T-helper 22 cell (primary cell): Measurements from ENCODE around the gene ZNF341.
"Not testable (repeated sequence)": the region's sequence is repeated elsewhere in the genome, so short reads cannot be mapped to it uniquely, and the experiment has no call there.

Source experiments
- DNase-seq: peaks from one replicate; pipeline ENCODE4 v3.0.0-alpha.2; 2020; ENCODE audit warnings: low read depth

Gene ZNF341

DNA sequence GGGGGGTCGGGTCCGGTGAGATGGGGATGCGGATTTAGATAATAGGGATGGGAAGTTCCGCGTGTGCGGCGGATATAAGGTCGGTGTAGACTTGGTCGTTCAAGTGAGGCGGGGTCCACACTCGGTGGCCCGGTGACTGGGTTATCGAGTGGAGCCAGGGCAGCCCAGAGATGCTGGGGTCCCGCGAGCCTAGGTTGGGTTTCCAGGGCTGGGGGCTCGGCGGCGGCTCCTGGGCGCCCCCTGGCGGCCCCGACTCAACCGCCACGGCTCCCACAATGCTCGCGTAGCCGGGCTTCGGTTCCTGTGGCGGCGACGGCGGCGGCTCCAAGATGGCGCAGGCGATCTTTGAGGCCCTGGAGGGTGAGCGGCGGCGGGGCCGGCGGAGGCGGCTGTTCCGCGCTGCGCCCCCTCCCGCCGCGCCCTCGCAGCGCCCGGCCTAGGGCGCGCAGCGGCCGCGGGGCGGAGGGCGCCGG is at the start of gene ZNF341:
Gene ZNF341 (plus strand): TSS at position 304 of the 473 bp plus-strand sequence. CDS start 26 bp downstream, at position 330.
- peak; percentile 79 for DNase-seq

DNA sequence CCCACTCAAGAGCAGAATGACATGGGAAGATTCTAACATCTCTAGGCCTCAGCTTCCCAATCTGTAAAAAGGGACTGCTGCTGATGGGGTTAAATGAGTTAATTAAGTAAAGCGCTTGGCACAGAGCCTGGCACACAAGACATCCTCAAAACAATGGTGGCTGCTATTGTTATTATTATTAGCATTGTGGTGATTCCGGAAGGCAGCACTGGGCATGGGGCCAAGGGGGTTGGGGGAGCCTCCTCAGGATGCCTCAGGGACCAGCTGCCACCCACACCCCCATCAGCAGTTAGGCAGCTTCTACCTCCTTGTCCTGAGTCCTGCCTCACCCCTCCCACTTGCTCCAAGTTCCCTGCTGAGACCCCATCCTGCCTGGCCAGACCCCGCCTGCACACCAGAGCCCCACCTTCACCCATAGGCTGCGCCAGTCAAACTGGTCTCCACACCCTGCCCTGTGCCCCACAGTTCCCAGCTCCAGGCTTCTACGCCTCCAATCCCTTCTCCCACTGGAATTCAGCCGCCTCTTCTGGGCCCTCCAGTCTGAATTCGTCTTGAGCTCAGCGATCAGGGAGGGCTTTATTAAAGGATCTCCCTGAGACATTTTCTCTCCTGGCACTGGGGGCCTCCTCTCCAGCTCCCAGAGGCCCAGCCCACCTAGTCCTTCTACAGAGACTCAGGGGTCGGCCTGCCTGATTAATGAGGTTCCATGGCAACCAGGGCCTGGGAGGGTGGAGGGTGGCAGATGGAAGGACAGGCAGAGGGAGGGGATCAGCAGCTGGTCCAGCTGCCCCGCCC is 47.1 kb upstream of the ZNF341 start:
- no peak for DNase-seq

DNA sequence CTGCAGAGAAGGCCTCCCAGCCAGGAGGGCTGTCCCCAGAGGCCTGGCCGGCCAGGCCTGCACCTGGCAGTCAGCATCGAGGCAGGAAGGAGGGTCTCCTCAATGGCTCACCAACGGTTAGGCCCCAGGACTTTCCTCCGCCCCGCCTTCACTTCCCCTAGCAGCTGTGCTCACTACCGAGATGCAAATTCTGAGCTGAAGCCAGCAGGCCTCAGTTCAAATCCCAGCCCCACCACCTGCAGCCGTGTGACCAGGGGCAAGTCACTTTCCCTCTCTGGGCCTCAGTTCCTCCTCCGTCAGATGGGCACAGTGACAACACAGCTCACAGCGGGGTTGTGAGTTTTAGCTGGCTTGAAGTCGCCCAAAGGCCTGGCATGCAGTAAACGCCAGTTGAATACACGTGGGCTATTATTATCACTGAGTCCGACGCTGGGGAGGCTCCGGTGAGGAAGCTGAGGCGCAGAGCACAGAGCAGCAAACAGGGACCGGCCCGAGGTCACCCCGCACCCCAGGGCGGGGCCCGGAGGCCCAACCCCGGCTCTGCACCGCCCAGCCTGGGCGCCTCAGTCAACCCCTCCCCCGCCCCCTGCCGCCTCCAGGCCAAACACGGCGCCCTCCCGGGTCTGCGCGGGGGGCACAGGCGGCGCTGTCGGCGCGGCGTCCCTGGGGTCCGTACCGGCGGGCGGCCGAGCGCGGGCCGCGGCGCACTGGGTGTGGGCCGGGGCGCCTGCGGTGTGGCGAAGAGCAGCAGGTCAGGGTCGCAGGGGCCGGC is 46.3 kb upstream of the ZNF341 start:
- peak; percentile 44 for DNase-seq

DNA sequence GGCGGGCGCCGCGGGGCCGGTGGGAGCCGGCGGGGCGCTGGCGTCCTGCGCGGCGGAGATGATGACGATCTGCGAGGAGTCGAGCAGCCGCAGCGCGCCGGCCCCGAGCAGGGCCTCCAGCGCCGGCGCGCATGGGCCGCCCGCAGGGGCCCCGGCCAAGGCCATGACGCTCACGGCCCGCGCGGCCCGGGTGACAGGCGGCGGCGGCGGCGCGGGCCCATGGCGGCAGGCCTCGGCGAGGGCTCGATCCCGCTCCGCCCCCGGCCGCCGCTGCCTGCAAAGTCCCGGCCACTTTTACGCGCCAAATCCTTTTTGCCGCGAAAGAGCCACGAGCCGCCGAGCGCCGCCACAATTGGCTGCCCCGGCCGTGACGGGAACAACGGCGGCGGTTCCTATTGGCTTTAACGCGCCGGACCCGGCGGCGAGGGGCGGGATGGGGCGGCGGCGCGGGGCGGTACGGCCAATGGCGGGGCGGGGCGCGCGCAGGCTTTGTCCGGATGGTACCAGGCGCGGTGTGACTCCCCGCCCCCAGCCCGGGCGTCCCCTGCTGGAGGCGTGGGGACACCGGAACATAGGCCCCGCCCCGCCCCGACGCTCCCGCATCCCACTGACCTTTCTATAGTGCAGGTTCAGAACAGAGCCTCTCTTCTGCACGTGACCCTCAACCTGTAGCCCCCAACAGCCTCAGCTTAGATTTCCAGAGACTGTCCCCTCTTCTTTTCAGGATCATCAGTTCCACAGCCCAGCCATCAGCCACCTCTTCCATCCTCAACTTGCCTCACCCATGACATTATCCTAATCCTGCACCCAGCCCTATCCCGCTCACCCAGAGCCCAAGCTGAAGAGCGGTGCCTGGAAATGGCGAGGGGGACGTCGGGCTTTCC is 45.5 kb upstream of the ZNF341 start, which contains the start of gene E2F1:
Gene E2F1 (minus strand): TSS at position 286 of the 884 bp plus-strand sequence. CDS start 121 bp downstream, at position 165.
- DNase-seq: peak; percentile 86

DNA sequence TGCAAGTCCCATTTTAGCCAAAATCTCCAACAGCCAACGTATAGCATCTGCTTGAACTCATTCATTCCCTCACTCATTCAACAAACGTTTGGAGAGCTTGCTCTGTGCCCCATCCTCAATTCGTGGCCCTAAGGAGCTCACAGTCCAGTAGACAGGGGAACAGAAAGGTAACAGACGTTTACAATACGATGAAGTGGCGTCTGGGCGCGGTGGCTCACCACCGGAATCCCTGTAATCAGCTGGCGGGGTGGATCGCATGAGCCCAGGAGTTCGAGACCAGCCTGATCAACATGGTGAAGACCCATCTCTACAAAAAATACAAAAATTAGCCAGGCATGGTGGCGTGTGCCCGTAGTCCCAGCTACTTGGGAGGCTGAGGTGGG is 44.8 kb upstream of the ZNF341 start:
- no peak for DNase-seq

DNA sequence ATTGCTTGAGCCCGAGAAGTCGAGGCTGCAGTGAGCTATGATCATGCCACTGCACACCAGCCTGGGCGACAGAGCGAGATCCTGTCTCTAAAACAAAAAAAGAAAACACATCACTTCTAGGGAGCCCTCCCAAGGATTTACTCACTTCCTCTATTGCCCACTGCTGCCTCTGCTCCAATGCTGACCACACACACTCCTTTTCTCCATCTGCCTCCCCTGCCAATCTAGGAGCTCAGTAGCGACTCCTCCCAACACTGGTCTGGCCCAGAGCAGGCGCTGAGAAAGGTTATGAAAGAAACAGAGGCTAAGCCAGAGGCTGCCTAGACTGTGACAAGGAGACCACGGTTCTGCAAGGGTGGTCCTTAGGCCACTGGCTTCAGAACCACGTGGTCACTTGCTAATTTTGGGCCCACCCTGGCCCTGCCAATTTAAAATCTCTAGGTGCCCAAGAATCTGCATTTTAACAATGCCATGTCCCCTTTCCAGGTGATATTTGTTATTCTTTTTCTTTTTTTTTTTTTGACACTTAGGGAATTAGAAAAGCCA is 44.4 kb upstream of the ZNF341 start:
- DNase-seq: no peak

DNA sequence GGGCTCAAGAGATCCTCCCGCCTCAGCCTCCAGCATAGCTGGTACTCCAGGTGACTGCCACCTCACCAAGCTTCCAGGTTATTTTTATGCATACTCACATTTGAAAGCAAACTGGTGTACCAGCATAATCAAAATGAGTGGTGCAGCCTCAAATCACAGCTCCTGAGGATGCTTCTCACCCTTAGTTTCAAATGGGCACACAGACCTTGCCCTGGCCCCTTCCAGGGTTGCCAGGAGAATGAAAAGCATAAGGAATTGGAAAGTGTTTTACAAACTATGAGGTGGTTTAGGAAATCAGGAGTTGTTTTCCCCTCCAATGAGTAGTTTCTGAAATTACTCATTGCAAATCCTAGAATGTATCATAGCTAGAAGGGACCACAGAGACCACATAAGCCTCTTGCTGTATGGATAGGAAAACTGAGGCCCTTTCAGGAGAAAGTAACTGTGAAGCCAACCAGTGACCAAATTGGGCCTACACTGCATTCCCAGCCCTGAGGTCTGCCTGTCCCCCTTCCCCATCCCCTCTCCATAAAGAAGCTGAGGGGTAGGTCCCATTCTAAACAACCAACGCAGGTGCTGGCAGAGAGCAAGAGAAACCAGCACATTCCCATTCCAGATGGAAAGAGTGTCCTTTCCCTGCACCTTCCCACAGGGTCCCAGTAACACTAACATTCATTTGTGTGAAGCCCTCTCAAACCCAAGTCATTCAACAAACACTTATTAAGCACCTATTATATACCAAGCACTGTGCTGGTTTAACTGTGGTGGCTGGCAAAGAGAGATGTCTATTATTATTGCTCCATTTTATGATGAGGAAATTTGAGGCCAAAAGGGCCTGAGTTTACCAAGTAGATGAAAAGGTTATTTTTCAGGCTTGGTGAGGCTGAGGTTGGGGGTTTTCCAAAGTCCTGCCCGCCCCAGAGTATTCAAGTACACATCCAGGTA is 43.5 kb upstream of the ZNF341 start:
- DNase-seq: no peak

DNA sequence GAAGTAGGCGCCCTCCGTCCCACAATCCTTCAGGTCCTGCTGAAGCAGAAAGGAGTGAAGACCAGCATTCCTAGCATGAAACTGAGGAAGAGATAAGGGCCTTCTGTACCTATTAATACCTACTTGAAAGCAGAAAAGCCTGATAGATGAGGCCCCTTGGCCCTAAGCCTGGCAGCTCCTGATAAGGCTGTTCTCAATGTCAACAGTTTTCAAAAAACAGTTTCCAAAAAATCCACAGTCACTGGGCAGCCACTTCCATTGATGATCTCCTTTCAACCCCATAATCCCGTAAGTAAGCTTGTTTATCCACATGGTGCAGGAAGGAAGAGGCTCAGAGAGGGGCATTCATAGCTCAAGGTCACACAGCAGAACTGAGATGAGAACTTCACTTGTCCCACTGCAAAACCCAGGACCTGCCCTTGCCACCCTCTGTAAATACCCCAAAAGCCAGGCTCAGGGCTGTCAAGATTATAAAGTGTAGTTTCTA is 42.8 kb upstream of the ZNF341 start:
- DNase-seq: no peak

DNA sequence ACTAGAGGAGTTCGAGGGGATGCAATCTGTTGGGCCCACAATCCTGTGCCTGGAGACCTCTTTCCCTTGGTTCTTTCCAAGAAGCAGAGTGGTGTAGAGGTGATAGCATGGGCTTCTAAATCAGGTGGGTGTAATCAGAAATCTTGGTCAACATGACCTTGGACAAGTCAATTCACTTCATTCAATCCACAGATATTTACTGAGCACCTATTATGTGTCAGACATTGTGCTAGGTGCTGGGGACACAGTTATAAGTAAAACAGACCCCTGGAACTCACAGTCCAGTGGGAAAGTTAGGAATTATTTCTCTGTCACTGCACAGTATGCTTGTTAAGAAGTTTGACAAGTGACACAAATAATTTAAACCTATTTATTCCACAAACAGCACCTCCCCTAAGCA is 42.3 kb upstream of the ZNF341 start:
- DNase-seq: no peak

DNA sequence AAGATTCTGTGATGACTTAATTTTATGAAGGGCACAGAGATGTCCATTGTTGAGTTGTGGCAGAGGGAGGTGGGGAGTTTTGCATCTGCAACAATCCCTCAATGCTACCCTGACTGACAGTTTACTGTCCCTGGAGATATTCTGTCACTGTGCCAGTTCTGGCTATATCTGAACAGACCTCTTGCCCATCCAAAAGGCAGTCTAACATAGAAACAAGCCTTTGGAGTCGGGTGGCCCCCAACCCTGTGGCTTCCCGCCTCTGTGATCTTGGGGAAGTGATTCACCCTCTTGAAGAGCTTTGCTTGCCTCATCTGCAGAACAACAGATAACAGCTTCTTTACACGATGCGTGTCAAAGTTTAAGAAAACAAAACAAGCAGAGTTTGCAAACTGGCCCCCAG is 41.8 kb upstream of the ZNF341 start:
- DNase-seq: peak; percentile 48

DNA sequence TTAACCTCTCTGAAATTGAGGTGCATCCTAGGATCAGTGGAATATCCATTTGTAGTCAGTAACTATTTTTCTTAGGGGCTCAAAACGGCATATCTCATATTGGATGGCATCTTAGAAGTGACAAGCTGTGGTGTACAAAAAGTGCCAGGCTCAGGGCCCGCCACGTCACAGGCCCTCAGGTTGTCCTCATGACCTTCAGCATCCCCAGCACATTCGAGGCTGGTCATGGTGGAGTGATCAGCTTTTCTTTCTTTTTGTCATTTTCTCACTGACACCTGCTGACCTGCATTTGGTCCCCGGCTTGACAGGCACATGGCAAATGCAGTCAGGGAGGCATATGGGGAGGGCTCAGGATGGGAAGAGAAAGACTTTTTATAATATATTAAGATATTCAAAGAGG is 38.5 kb upstream of the ZNF341 start:
- no peak for DNase-seq

DNA sequence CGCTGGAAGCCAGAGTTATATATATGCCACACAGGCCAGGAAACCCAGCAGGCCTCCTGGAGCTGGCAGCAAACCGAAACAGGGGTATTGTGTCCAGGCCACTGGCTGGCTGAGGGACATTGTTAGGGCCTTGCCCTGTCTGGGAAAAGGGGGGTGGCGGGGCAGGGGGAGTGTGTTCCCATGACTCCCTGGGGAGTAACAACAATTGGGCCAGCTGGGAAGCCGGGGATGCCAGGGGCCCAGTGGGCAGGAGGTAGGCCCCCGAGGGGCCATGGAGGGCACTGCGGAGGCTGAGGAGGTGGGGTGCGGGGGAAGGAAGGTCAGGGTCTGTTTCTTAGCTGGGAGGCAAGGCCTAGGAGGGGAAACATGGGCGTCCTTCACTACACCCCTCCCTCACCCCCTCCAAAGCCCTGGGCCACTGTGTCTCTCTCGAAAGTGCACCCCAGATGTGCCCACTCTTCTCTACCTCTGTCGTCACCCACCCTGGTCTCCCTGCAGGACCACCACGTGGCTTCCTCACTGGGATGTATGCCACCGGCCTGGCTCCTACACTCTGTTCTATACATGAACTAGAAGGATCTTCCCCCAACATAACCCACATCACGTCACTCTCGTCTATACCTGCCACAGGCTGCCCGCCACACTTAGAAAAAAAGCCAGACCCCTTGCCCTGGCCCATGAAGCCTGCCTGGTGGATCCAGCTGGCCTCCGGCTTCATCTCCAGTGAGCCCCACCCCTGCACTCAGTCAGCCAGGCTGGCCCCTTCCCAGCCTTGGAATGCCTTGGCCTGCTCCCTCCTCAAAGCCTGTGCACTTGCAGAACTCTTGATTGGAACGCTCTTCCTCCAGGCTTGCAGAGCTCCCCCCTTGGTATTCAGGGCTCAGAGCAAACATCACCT is 37.8 kb upstream of the ZNF341 start:
- no peak for DNase-seq

DNA sequence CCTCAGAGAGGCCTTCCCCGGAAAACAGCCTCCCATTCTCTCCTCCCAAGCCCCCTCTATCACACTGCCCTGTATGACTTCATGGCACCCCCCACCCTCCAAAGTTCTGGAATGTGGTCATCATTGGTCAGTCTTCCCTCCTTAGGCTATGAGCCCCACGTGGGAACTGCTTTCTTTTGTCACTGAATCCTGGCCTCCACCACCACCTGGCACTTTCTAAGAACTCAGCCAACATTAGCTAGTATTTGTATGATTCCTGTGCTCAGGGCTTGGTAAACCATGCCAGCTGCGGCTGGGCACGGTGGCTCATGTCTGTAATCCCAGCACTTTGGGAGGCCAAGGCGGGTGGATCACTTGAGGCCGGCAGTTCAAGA is 37.2 kb upstream of the ZNF341 start:
- DNase-seq: no peak

DNA sequence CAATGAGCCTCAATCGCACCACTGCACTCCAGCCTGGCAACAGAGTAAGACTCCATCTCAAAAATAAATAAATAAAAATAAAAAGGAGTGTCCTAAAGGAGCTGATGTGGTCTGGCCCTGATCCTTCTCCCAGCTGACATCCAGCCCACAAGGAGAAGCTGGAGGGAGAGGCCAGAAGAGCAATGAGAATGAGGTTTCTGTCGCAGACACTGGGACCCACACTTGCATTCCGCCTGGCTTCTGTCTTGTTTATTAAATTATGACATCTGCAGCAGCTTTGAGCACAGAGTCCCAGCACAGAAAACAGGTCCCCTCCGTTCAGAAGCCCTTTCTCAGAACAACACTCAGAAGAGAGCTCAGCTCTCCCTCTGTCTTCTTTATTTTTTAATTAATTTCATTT is 35.3 kb upstream of the ZNF341 start:
- no peak for DNase-seq

DNA sequence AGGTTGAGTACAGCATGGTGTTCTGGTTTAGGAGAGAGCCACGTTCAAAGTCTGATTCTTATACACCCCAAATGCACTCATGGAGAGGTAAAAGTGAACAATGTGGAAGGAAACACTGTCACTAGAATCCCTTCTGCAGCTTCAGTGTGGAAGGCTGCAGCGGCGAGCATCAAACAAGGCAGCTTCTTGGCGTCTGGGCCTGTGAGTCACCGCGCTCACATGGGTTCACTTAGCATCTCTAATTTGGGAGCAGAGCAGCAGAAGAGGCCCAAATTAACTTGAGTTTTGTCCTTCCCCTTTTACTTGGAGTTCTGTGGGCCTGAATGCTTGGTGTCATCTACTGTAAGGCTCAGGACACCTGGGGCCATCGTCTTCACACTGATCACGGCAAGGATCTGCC is 34.7 kb upstream of the ZNF341 start:
- DNase-seq: no peak

DNA sequence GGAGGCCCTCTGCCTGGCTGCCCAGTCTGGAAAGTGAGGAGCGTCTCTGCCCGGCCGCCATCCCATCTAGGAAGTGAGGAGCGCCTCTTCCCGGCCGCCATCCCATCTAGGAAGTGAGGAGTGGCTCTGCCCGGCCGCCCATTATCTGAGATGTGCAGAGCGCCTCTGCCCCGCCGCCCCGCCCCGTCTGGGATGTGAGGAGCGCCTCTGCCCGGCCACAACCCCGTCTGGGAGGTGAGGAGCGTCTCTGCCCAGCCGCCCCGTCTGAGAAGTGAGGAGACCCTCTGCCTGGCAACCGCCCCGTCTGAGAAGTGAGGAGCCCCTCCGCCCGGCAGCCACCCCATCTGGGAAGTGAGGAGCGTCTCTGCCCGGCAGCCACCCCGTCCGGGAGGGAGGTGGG is 32.8 kb upstream of the ZNF341 start:
- DNase-seq: not testable (repeated sequence)

DNA sequence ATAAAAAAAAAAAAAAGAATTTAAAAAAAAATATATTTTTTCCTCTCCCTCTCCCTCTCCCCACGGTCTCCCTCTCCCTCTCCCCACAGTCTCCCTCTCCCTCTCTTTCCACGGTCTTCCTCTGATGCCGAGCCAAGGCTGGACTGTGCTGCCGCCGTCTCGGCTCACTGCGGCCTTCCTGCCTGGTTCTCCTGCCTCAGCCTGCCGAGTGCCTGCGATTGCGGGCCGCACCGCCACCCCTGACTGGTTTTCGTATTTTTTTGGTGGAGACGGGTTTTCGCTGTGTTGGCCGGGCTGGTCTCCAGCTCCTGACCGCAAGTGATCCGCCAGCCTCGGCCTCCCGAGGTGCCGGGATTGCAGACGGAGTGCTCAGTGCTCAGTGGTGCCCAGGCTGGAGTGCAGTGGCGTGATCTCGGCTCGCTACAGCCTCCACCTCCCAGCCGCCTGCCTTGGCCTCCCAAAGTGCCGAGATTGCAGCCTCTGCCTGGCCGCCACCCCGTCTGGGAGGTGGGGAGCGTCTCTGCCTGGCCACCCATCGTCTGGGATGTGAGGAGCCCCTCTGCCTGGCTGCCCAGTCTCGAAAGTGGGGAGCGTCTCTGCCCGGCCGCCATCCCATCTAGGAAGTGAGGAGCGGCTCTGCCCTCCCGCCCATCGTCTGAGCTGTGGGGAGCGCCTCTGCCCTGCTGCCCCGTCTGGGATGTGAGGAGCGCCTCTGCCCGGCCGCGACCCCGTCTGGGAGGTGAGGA is 30.9 kb upstream of the ZNF341 start:
- DNase-seq: not testable (repeated sequence)

DNA sequence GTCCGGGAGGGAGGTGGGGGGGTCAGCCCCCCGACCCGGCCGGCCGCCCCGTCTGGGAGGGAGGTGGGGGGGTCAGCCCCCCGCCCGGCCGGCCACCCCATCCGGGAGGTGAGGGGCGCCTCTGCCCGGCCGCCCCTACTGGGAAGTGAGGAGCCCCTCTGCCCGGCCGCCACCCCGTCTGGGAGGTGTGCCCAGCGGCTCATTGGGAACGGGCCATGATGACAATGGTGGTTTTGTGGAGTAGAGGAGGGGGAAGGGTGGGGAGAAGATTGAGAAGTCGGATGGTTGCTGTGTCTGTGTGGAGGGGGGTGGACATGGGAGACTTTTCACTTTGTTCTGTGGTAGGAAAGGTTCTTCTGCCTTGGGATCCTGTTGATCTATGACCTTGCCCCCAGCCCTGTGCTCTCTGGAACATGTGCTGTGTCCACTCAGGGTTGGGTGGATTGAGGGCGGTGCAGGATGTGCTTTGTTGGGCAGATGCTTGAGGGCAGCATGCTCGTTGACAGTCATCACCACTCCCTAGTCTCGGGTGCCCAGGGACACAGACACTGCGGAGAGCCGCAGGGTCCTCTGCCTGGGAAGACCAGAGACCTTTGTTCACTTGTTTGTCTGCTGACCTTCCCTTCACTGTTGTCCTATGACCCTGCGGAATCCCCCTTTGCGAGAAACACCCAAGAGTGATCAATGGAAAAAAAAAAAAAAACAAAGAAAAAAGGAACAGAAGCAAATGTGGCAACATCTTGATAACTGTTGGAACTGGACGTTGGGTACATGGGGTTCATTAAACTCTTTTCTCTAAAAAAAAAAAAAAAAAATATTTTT is 30.0 kb upstream of the ZNF341 start:
- DNase-seq: no peak
